Heart left ventricle (tissue), 13 donors: Measurements from ENCODE around the gene DLX4.

ENCODE experiments used
- POLR2A ChIP-seq, 2 donors: fragments of 450-650 bp; IDR thresholded peaks; one replicate each; pipeline ENCODE4 v1.6.1; 2017; ENCODE audit warnings: antibody characterized with exemption in 2 of 2, mild to moderate bottlenecking in 2 of 2, moderate library complexity in 2 of 2
- TF ChIP-seq, protein P1 (sequence below), 12 donors: fragments of 200-600 bp; sonication (generic) in 4 of 12; IDR thresholded peaks; one replicate each; pipeline versions ENCODE4 v1.5.0 to v1.8.0; 2018 to 2022; ENCODE audit warnings: antibody characterized with exemption in 12 of 12, mild to moderate bottlenecking in 5 of 12
- donor health status: ischemic (EF 13 %, LVEDD 7.1; RV severe dilation, severe dysfunction).
- donor health status: DM: no; HTN: yes; CAD: no.
- donor health status: DM: no; HTN: no; CAD: no.
- donor health status: ischemic (EF 25% LVEDD 6.9; RV normal size, moderate dysfunction).
- donor health status: ischemic (EF 25% LVEDD 5.7; RV mildly dilated, moderate dysfunction).
- donor health status: ischemic (EF 35%, LVEDD 5.7; RV mildly dilated, moderate dysfunction).
- donor health status: nonischemic (EF 11% LVEDD 7.7; RV severe dilation, severe dysfunction).
- donor health status: DM: yes; HTN: yes; CAD: no.
- donor health status: PGD.
- donor health status: ischemic (EF 29% LVEDD 5.4; RV normal size, mild dysfunction).
- donor health status: nonischemic (EF 23%, LVEDD 6.1; RV moderate dilation, normal function).

DNA sequence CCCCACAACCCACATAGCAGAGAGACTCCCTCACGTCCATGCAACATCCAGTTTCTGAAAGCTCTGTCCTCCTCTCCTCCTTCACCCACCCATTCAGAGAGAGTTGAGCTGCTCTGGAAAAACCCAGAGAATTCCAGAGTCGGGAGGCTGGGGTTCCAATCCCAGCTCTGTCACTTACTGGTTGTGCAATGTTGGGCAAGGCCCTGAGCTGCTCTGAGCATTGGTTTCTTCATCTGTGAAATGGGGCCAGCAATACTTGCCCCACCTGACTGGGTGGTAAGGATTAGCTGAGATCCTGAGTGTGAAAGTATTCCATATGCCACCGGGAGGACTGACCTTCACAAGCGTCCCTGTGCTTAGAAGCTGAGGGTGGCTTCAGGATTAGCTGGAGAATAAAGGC lies 12.2 kb upstream of the DLX4 start:
- TF ChIP-seq, protein P1, sequence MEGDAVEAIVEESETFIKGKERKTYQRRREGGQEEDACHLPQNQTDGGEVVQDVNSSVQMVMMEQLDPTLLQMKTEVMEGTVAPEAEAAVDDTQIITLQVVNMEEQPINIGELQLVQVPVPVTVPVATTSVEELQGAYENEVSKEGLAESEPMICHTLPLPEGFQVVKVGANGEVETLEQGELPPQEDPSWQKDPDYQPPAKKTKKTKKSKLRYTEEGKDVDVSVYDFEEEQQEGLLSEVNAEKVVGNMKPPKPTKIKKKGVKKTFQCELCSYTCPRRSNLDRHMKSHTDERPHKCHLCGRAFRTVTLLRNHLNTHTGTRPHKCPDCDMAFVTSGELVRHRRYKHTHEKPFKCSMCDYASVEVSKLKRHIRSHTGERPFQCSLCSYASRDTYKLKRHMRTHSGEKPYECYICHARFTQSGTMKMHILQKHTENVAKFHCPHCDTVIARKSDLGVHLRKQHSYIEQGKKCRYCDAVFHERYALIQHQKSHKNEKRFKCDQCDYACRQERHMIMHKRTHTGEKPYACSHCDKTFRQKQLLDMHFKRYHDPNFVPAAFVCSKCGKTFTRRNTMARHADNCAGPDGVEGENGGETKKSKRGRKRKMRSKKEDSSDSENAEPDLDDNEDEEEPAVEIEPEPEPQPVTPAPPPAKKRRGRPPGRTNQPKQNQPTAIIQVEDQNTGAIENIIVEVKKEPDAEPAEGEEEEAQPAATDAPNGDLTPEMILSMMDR (IDR thresholded peaks at IDR 0.05), result no peak
- no peak for TF ChIP-seq POLR2A (IDR thresholded peaks at IDR 0.05)
